SK-N-SH (cell line): ENCODE results near the gene CACNA1G. TPM values are rescaled to one million over a fixed set of nuclear protein-coding genes. Genes with fewer than 3 reads are reported as not detected.

ENCODE experiments used
- CTCF ChIA-PET: fragments of 300-600, 350-600 bp; formaldehyde crosslinking; extraction: SDS; loops from one replicate; lab custom pipeline; 2021; lab: Yijun Ruan, JAX
- POLR2A ChIA-PET: fragments of 350-600 bp; sonication (Branson Sonifier 250); formaldehyde crosslinking; extraction: SDS; loops from one replicate; lab custom pipeline; 2020; ENCODE audit warnings: antibody characterized with exemption, inconsistent platforms; lab: Yijun Ruan, JAX
- DNase-seq: peaks from one replicate; pipeline ENCODE4 v3.0.0; 2012
- H2AFZ ChIP-seq: fragments of 200-600 bp; sonication (generic); 2 replicates; pipeline ENCODE4 v1.8.1; 2016; ENCODE audit warnings: antibody characterized with exemption, mild to moderate bottlenecking, low read depth
- H3F3A ChIP-seq: fragments of 200-600 bp; sonication (generic); replicated peaks from 2 replicates; pipeline ENCODE3; 2016; ENCODE audit warnings: antibody characterized with exemption, mild to moderate bottlenecking; ENCODE audit not compliant: insufficient read depth
- H3K27ac ChIP-seq, 2 experiments: fragments of 200-500 bp in 1 of 2; fragments of 200-600 bp in 1 of 2; sonication (Bioruptor generic) in 1 of 2; sonication (generic), shearing (Covaris generic) in 1 of 2; 2 replicates each; pipeline versions ENCODE4 v1.5.1 to v1.6.1; 2014 to 2016; ENCODE audit warnings: low read depth in 2 of 2, inconsistent platforms in 1 of 2, low read length in 1 of 2, mild to moderate bottlenecking in 1 of 2, mixed read lengths in 1 of 2
- H3K27me3 ChIP-seq: fragments of 200-600 bp; sonication (generic), shearing (Covaris generic); 2 replicates; pipeline ENCODE4 v1.6.1; 2016; ENCODE audit warnings: mixed run types; ENCODE audit not compliant: insufficient read depth
- H3K36me3 ChIP-seq, 2 experiments: fragments of 200-500 bp in 1 of 2; fragments of 200-600 bp in 1 of 2; sonication (Bioruptor generic) in 1 of 2; sonication (generic) in 1 of 2; replicated peaks in 1 of 2; 2 replicates each; pipeline versions ENCODE3 to v1.5.1; 2014 to 2016; ENCODE audit warnings: low read length in 1 of 2, mild to moderate bottlenecking in 1 of 2; ENCODE audit not compliant: insufficient read depth in 2 of 2, control insufficient read depth in 1 of 2
- H3K4me1 ChIP-seq, 2 experiments: fragments of 200-500 bp in 1 of 2; fragments of 200-600 bp in 1 of 2; sonication (Bioruptor generic) in 1 of 2; sonication (generic), shearing (Covaris generic) in 1 of 2; 2 replicates each; pipeline versions ENCODE4 v1.5.1 to v1.6.1; 2014 to 2016; ENCODE audit warnings: low read depth in 1 of 2, low read length in 1 of 2, mixed run types in 1 of 2; ENCODE audit not compliant: insufficient read depth in 2 of 2, control insufficient read depth in 1 of 2
- H3K4me2 ChIP-seq: fragments of 200-600 bp; sonication (generic), shearing (Covaris generic); 2 replicates; pipeline ENCODE4 v1.6.1; 2017; ENCODE audit warnings: mixed run types
- H3K4me3 ChIP-seq, 2 experiments: fragments of 200-500 bp in 1 of 2; fragments of 200-600 bp in 1 of 2; sonication (Bioruptor generic) in 1 of 2; sonication (generic), shearing (Covaris generic) in 1 of 2; 2 replicates each; pipeline versions ENCODE4 v1.5.1 to v1.8.1; 2014 to 2016; ENCODE audit warnings: low read depth in 2 of 2, inconsistent platforms in 1 of 2, low read length in 1 of 2, mild to moderate bottlenecking in 1 of 2, mixed read lengths in 1 of 2, moderate library complexity in 1 of 2
- H3K79me2 ChIP-seq: fragments of 200-600 bp; sonication (generic); 2 replicates; pipeline ENCODE4 v1.8.1; 2017; ENCODE audit warnings: mild to moderate bottlenecking; ENCODE audit not compliant: insufficient read depth
- H3K9ac ChIP-seq: fragments of 200-600 bp; sonication (generic); 2 replicates; pipeline ENCODE4 v1.6.1; 2017; ENCODE audit warnings: mixed run types
- H3K9me2 ChIP-seq: fragments of 200-600 bp; sonication (generic); 2 replicates; pipeline ENCODE4 v1.6.1; 2017; ENCODE audit warnings: mixed run types
- H3K9me3 ChIP-seq: fragments of 200-600 bp; sonication (generic); 2 replicates; pipeline ENCODE4 v1.6.1; 2017; ENCODE audit warnings: mixed run types, mild to moderate bottlenecking, moderate library complexity
- H4K20me1 ChIP-seq: fragments of 200-600 bp; sonication (generic); 2 replicates; pipeline ENCODE4 v1.6.1; 2017; ENCODE audit warnings: mild to moderate bottlenecking, mixed run types; ENCODE audit not compliant: insufficient read depth
- POLR2AphosphoS5 ChIP-seq: IDR thresholded peaks from 2 replicates; pipeline ENCODE4 v1.6.1; 2012; ENCODE audit warnings: low read depth, low read length
- RAD21 ChIP-seq: IDR thresholded peaks from 2 replicates; pipeline ENCODE4 v1.6.1; 2012; ENCODE audit warnings: mild to moderate bottlenecking, low read length
- RFX5 ChIP-seq: IDR thresholded peaks from 2 replicates; pipeline ENCODE4 v1.6.1; 2012; ENCODE audit warnings: mild to moderate bottlenecking, improper control_type of control experiment, low read length
- RXRA ChIP-seq: IDR thresholded peaks from 2 replicates; pipeline ENCODE4 v1.4.0; 2012; ENCODE audit warnings: low read depth, mild to moderate bottlenecking, borderline replicate concordance
- SMC3 ChIP-seq: IDR thresholded peaks from 2 replicates; pipeline ENCODE4 v1.6.1; 2012; ENCODE audit warnings: low read depth, low read length, improper control_type of control experiment
- TAF1 ChIP-seq: IDR thresholded peaks from 2 replicates; pipeline ENCODE4 v1.6.1; 2012; ENCODE audit warnings: low read depth, mild to moderate bottlenecking, low read length, moderate library complexity, borderline replicate concordance
- TCF12 ChIP-seq: IDR thresholded peaks from 2 replicates; pipeline ENCODE4 v1.4.0; 2012
- TEAD4 ChIP-seq: IDR thresholded peaks from 2 replicates; pipeline ENCODE4 v1.4.0; 2012; ENCODE audit warnings: mild to moderate bottlenecking, borderline replicate concordance; ENCODE audit not compliant: insufficient read depth
- WGBS: methylation state at CpG from one replicate; pipeline ENCODE4 v1.1.6; 2017; ENCODE audit warnings: low lambda C conversion rate; 5-methylcytosine and 5-hydroxymethylcytosine counted together
- polyA plus RNA-seq, 3 experiments: library from polyadenylated mRNA; depleted of rRNA; stranded (reverse); fragments of >200 nt; gene quantifications; 2 replicates each; pipeline ENCODE4 v1.2.3, GENCODE V29; 2012
- TF ChIP-seq, protein P1 (sequence below): IDR thresholded peaks from 2 replicates; pipeline ENCODE4 v1.6.1; 2012; ENCODE audit warnings: mild to moderate bottlenecking, low read depth, low read length, moderate library complexity
- TF ChIP-seq, protein P2 (sequence below): IDR thresholded peaks from 2 replicates; pipeline ENCODE4 v1.4.0; 2012; ENCODE audit warnings: low read depth
- TF ChIP-seq, protein P3 (sequence below): IDR thresholded peaks from 2 replicates; pipeline ENCODE4 v1.4.0; 2012; ENCODE audit warnings: low read depth, borderline replicate concordance

CACNA1G gene
- polyA plus RNA-seq, 1 of the 3 experiments (the other 2 are of a cell fraction): 0.21 TPM

DNA sequence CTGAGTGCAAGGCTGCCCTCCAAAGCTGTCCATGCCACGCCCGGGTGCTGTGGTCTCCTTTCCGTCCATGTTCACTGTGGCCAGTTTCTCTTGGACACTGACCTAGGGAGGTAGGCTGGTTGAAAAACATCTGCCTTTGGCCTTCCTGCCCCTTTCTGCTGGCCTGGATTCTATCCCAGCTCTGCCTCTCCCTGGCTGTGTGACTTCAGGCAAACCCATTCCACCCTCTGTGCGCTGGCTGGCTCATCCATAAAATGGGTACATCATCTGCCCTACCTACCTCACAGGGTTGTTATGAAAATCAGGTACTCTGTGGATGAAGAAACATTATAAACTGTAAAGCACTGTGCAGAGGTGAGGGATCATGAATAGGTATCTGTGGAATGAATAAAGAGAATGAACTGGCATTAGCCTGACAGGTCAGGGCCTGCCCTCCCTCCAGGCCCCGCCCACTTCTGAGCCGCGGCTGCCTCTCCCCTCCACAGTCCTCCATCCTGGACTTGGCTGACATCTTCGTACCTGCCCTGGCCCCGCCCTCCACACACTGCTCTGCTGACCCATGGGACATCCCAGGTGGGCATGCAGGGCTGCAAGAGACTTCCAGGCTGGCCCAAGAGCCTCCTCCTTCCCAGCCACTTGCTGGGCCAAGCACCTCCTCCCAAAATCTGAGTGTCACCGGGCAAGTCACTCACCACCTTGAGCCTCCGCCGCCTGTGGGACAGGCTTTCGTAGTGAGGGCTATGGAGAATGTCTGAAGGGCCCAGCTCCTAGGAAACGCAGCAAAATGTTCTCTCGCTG lies 20.6 kb upstream of the CACNA1G start (continued):
- TF ChIP-seq TAF1: no peak
- TF ChIP-seq POLR2AphosphoS5: no peak
- TF ChIP-seq, all 33 proteins: peak for 0

DNA sequence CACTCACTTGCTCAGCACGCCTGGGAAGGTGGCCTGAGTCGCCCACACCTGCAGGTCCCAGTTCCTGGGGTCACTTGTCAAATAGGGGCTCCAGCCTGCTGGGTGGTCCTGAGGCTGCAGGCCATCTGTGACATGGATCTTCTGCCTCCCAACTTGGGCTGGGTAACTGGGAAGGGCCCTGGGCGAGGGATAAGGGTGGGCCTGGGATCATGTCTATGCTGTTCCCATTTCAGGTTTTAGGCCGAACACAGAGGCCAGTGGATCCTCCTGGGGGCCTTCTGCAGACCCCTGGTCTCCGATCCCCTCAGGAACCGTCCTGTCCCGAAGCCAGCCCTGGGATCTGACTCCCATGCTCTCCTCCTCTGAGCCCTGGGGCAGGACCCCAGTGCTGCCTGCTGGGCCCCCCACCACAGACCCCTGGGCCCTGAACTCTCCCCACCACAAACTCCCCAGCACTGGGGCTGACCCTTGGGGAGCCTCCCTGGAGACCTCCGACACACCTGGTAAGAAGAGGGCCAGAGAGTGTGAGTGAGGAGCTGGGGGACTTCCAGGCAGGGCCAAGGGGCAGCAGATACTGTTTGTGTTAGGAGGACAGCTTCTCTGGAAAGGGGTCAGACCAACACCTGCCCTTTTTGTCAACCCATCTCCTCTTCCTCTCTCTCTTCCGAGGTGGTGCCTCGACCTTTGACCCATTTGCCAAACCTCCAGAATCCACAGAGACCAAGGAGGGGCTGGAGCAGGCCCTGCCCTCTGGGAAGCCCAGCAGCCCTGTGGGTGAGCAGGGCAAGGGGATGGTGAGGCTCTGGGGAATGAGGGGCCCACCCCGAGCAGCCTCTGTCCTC lies 19.7 kb upstream of the CACNA1G start:
- ChIA-PET POLR2A (interaction anchor here (1.5 to 2.0 kb wide), 2 partner anchors 8 to 144 kb away, joined by 4 to 14 read pairs; partner anchors contain the start of gene EPN3), CTCF (interaction anchor here (0.6 to 24.2 kb wide), 17 partner anchors 9 to 432 kb away, joined by 3 to 1212 read pairs (median 7); partner anchors contain the start of genes CACNA1G, EPN3 and RSAD1)
- WGBS: 92% methylated on average over 9 of the region's 11 CpGs
- Histone ChIP-seq H2AFZ (no peak overlapping the region), H3K27me3 (no peaks in the 10 kb centered on the region), H3K36me3 (no peaks in the 10 kb centered on the region), H3K27ac (no peak overlapping the region), H4K20me1 (no peaks in the 10 kb centered on the region), H3K9ac (peak overlapping the region; percentile 60; the same call in 1 of the 2 replicates), H3K4me3 (peak overlapping the region; percentile 56 to 61; a peak in 3 of 4 replicates), H3K79me2 (peaks cover 4% of the 10 kb centered on the region; the same call in 1 of the 2 replicates), H3K9me2 (no peaks in the 10 kb centered on the region), H3F3A (no peaks in the 10 kb centered on the region), H3K4me1 (peaks cover 12 to 18% of the 10 kb centered on the region in 2 experiments; a peak in 3 of 4 replicates), H3K9me3 (no peaks in the 10 kb centered on the region), H3K4me2 (peak overlapping the region; percentile 80)
- TF ChIP-seq TCF12 (no peak), RAD21 (no peak), TEAD4 (no peak), RXRA (no peak), RFX5 (no peak), SMC3 (no peak)
- TF ChIP-seq, protein P1, sequence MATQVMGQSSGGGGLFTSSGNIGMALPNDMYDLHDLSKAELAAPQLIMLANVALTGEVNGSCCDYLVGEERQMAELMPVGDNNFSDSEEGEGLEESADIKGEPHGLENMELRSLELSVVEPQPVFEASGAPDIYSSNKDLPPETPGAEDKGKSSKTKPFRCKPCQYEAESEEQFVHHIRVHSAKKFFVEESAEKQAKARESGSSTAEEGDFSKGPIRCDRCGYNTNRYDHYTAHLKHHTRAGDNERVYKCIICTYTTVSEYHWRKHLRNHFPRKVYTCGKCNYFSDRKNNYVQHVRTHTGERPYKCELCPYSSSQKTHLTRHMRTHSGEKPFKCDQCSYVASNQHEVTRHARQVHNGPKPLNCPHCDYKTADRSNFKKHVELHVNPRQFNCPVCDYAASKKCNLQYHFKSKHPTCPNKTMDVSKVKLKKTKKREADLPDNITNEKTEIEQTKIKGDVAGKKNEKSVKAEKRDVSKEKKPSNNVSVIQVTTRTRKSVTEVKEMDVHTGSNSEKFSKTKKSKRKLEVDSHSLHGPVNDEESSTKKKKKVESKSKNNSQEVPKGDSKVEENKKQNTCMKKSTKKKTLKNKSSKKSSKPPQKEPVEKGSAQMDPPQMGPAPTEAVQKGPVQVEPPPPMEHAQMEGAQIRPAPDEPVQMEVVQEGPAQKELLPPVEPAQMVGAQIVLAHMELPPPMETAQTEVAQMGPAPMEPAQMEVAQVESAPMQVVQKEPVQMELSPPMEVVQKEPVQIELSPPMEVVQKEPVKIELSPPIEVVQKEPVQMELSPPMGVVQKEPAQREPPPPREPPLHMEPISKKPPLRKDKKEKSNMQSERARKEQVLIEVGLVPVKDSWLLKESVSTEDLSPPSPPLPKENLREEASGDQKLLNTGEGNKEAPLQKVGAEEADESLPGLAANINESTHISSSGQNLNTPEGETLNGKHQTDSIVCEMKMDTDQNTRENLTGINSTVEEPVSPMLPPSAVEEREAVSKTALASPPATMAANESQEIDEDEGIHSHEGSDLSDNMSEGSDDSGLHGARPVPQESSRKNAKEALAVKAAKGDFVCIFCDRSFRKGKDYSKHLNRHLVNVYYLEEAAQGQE: no peak
- TF ChIP-seq, protein P2, sequence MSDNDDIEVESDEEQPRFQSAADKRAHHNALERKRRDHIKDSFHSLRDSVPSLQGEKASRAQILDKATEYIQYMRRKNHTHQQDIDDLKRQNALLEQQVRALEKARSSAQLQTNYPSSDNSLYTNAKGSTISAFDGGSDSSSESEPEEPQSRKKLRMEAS: no peak
- TF ChIP-seq, protein P3, sequence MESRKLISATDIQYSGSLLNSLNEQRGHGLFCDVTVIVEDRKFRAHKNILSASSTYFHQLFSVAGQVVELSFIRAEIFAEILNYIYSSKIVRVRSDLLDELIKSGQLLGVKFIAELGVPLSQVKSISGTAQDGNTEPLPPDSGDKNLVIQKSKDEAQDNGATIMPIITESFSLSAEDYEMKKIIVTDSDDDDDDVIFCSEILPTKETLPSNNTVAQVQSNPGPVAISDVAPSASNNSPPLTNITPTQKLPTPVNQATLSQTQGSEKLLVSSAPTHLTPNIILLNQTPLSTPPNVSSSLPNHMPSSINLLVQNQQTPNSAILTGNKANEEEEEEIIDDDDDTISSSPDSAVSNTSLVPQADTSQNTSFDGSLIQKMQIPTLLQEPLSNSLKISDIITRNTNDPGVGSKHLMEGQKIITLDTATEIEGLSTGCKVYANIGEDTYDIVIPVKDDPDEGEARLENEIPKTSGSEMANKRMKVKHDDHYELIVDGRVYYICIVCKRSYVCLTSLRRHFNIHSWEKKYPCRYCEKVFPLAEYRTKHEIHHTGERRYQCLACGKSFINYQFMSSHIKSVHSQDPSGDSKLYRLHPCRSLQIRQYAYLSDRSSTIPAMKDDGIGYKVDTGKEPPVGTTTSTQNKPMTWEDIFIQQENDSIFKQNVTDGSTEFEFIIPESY: no peak
- DNase-seq: no peak
